ENCODE measurements around the gene CCDC33.

Gene CCDC33

GRCh38 chr15:74369756-74370155 is 133.6 kb downstream of the CCDC33 start:
- peaks cover 16 to 21% of the 10 kb centered on the region in 2 donors for H3K27me3 ChIP-seq (ENCODE audit: control insufficient read depth in 2 of 2, insufficient read depth in 2 of 2, low read length in 2 of 2)
- H3K4me3 ChIP-seq (ENCODE audit: low read length in 2 of 2): no peak overlapping the region
- peaks cover 10 to 15% of the 10 kb centered on the region in 2 donors for H3K4me1 ChIP-seq (ENCODE audit: control insufficient read depth in 2 of 2, insufficient read depth in 2 of 2, low read length in 2 of 2)
- H3K9me3 ChIP-seq (ENCODE audit: control insufficient read depth in 2 of 2, low read length in 2 of 2): no peaks in the 10 kb centered on the region
- no peaks in the 10 kb centered on the region for H3K36me3 ChIP-seq (ENCODE audit: control insufficient read depth in 2 of 2, insufficient read depth in 2 of 2, low read length in 2 of 2)
- no peak overlapping the region for H3K27ac ChIP-seq (ENCODE audit: low read depth in 2 of 2, low read length in 2 of 2)
- no peak overlapping the region for H3K9ac ChIP-seq (ENCODE audit: low read depth in 1 of 2, low read length in 2 of 2)

GRCh38 chr15:74370471-74370870 is 134.3 kb downstream of the CCDC33 start:
- H3K4me1 ChIP-seq (ENCODE audit: control insufficient read depth in 2 of 2, insufficient read depth in 2 of 2, low read length in 2 of 2): peaks cover 14 to 18% of the 10 kb centered on the region in 2 donors

GRCh38 chr15:74373056-74373650 is 137.0 kb downstream of the CCDC33 start:
- no peak overlapping the region for H3K9ac ChIP-seq (ENCODE audit: low read depth in 1 of 2, low read length in 2 of 2)
- no peaks in the 10 kb centered on the region for H3K36me3 ChIP-seq (ENCODE audit: control insufficient read depth in 2 of 2, insufficient read depth in 2 of 2, low read length in 2 of 2)
- no peaks in the 10 kb centered on the region for H3K9me3 ChIP-seq (ENCODE audit: control insufficient read depth in 2 of 2, low read length in 2 of 2)
- no peak overlapping the region for H3K4me3 ChIP-seq (ENCODE audit: low read length in 2 of 2)
- no peak overlapping the region for H3K27ac ChIP-seq (ENCODE audit: low read depth in 2 of 2, low read length in 2 of 2)
- peaks cover 13 to 14% of the 10 kb centered on the region in 2 donors for H3K4me1 ChIP-seq (ENCODE audit: control insufficient read depth in 2 of 2, insufficient read depth in 2 of 2, low read length in 2 of 2)
- peaks cover 0 to 4% of the 10 kb centered on the region in 2 donors for H3K27me3 ChIP-seq (ENCODE audit: control insufficient read depth in 2 of 2, insufficient read depth in 2 of 2, low read length in 2 of 2)

More at GRCh38 chr15:74370471-74370870, 134.3 kb downstream of the CCDC33 start:
- Histone ChIP-seq H3K9ac (ENCODE audit: low read depth in 1 of 2, low read length in 2 of 2) (no peak overlapping the region), H3K27me3 (ENCODE audit: control insufficient read depth in 2 of 2, insufficient read depth in 2 of 2, low read length in 2 of 2) (peaks cover 11 to 15% of the 10 kb centered on the region in 2 donors), H3K4me3 (ENCODE audit: low read length in 2 of 2) (no peak overlapping the region), H3K27ac (ENCODE audit: low read depth in 2 of 2, low read length in 2 of 2) (no peak overlapping the region), H3K36me3 (ENCODE audit: control insufficient read depth in 2 of 2, insufficient read depth in 2 of 2, low read length in 2 of 2) (no peaks in the 10 kb centered on the region), H3K9me3 (ENCODE audit: control insufficient read depth in 2 of 2, low read length in 2 of 2) (no peaks in the 10 kb centered on the region)

- Histone ChIP-seq H3K27ac (ENCODE audit: low read depth in 2 of 2, low read length in 2 of 2) (peak overlapping the region in 1 of 2 donors; percentile 63), H3K9ac (ENCODE audit: low read depth in 1 of 2, low read length in 2 of 2) (peak overlapping the region in 1 of 2 donors; percentile 44), H3K9me3 (ENCODE audit: control insufficient read depth in 2 of 2, low read length in 2 of 2) (no peaks in the 10 kb centered on the region), H3K36me3 (ENCODE audit: control insufficient read depth in 2 of 2, insufficient read depth in 2 of 2, low read length in 2 of 2) (no peaks in the 10 kb centered on the region), H3K4me3 (ENCODE audit: low read length in 2 of 2) (peak overlapping the region; percentile 70 to 76), H3K4me1 (ENCODE audit: control insufficient read depth in 2 of 2, insufficient read depth in 2 of 2, low read length in 2 of 2) (peaks cover 13 to 14% of the 10 kb centered on the region in 2 donors), H3K27me3 (ENCODE audit: control insufficient read depth in 2 of 2, insufficient read depth in 2 of 2, low read length in 2 of 2) (peaks cover 0 to 4% of the 10 kb centered on the region in 2 donors)
These were observed 137.9 kb downstream of the CCDC33 start for GRCh38 chr15:74373731-74374647.

GRCh38 chr15:74374648-74375302 is 138.6 kb downstream of the CCDC33 start:
- Histone ChIP-seq H3K4me1 (ENCODE audit: control insufficient read depth in 2 of 2, insufficient read depth in 2 of 2, low read length in 2 of 2) (peaks cover 13 to 14% of the 10 kb centered on the region in 2 donors), H3K27me3 (ENCODE audit: control insufficient read depth in 2 of 2, insufficient read depth in 2 of 2, low read length in 2 of 2) (peaks cover 0 to 4% of the 10 kb centered on the region in 2 donors), H3K9ac (ENCODE audit: low read depth in 1 of 2, low read length in 2 of 2) (peak overlapping the region in 1 of 2 donors; percentile 3), H3K9me3 (ENCODE audit: control insufficient read depth in 2 of 2, low read length in 2 of 2) (no peaks in the 10 kb centered on the region), H3K4me3 (ENCODE audit: low read length in 2 of 2) (peak overlapping the region; percentile 70 to 76), H3K27ac (ENCODE audit: low read depth in 2 of 2, low read length in 2 of 2) (no peak overlapping the region), H3K36me3 (ENCODE audit: control insufficient read depth in 2 of 2, insufficient read depth in 2 of 2, low read length in 2 of 2) (no peaks in the 10 kb centered on the region)

GRCh38 chr15:74375303-74375693 is 139.2 kb downstream of the CCDC33 start:
- Histone ChIP-seq H3K27ac (ENCODE audit: low read depth in 2 of 2, low read length in 2 of 2) (no peak overlapping the region), H3K4me1 (ENCODE audit: control insufficient read depth in 2 of 2, insufficient read depth in 2 of 2, low read length in 2 of 2) (peaks cover 13 to 14% of the 10 kb centered on the region in 2 donors), H3K27me3 (ENCODE audit: control insufficient read depth in 2 of 2, insufficient read depth in 2 of 2, low read length in 2 of 2) (peaks cover 0 to 4% of the 10 kb centered on the region in 2 donors), H3K4me3 (ENCODE audit: low read length in 2 of 2) (peak overlapping the region in 1 of 2 donors; percentile 31), H3K9me3 (ENCODE audit: control insufficient read depth in 2 of 2, low read length in 2 of 2) (no peaks in the 10 kb centered on the region), H3K36me3 (ENCODE audit: control insufficient read depth in 2 of 2, insufficient read depth in 2 of 2, low read length in 2 of 2) (no peaks in the 10 kb centered on the region), H3K9ac (ENCODE audit: low read depth in 1 of 2, low read length in 2 of 2) (no peak overlapping the region)

GRCh38 chr15:74376226-74376625 is 140.1 kb downstream of the CCDC33 start:
- no peaks in the 10 kb centered on the region for H3K27me3 ChIP-seq (ENCODE audit: control insufficient read depth in 2 of 2, insufficient read depth in 2 of 2, low read length in 2 of 2)
- no peak overlapping the region for H3K4me3 ChIP-seq (ENCODE audit: low read length in 2 of 2)
- H3K9ac ChIP-seq (ENCODE audit: low read depth in 1 of 2, low read length in 2 of 2): no peak overlapping the region
- H3K9me3 ChIP-seq (ENCODE audit: control insufficient read depth in 2 of 2, low read length in 2 of 2): no peaks in the 10 kb centered on the region
- no peak overlapping the region for H3K27ac ChIP-seq (ENCODE audit: low read depth in 2 of 2, low read length in 2 of 2)
- peaks cover 13 to 14% of the 10 kb centered on the region in 2 donors for H3K4me1 ChIP-seq (ENCODE audit: control insufficient read depth in 2 of 2, insufficient read depth in 2 of 2, low read length in 2 of 2)
- no peaks in the 10 kb centered on the region for H3K36me3 ChIP-seq (ENCODE audit: control insufficient read depth in 2 of 2, insufficient read depth in 2 of 2, low read length in 2 of 2)

- Histone ChIP-seq H3K4me3 (ENCODE audit: low read length in 2 of 2) (no peak overlapping the region), H3K27me3 (ENCODE audit: control insufficient read depth in 2 of 2, insufficient read depth in 2 of 2, low read length in 2 of 2) (no peaks in the 10 kb centered on the region), H3K4me1 (ENCODE audit: control insufficient read depth in 2 of 2, insufficient read depth in 2 of 2, low read length in 2 of 2) (peaks cover 13 to 14% of the 10 kb centered on the region in 2 donors), H3K9me3 (ENCODE audit: control insufficient read depth in 2 of 2, low read length in 2 of 2) (no peaks in the 10 kb centered on the region), H3K9ac (ENCODE audit: low read depth in 1 of 2, low read length in 2 of 2) (no peak overlapping the region), H3K27ac (ENCODE audit: low read depth in 2 of 2, low read length in 2 of 2) (no peak overlapping the region), H3K36me3 (ENCODE audit: control insufficient read depth in 2 of 2, insufficient read depth in 2 of 2, low read length in 2 of 2) (no peaks in the 10 kb centered on the region)
These were observed 140.9 kb downstream of the CCDC33 start for GRCh38 chr15:74376825-74377581.

GRCh38 chr15:74377831-74378766 is 142.0 kb downstream of the CCDC33 start:
- no peak overlapping the region for H3K27ac ChIP-seq (ENCODE audit: low read depth in 2 of 2, low read length in 2 of 2)
- no peaks in the 10 kb centered on the region for H3K27me3 ChIP-seq (ENCODE audit: control insufficient read depth in 2 of 2, insufficient read depth in 2 of 2, low read length in 2 of 2)
- H3K36me3 ChIP-seq (ENCODE audit: control insufficient read depth in 2 of 2, insufficient read depth in 2 of 2, low read length in 2 of 2): no peaks in the 10 kb centered on the region
- H3K4me1 ChIP-seq (ENCODE audit: control insufficient read depth in 2 of 2, insufficient read depth in 2 of 2, low read length in 2 of 2): peaks cover 13 to 14% of the 10 kb centered on the region in 2 donors
- no peaks in the 10 kb centered on the region for H3K9me3 ChIP-seq (ENCODE audit: control insufficient read depth in 2 of 2, low read length in 2 of 2)
- no peak overlapping the region for H3K4me3 ChIP-seq (ENCODE audit: low read length in 2 of 2)
- no peak overlapping the region for H3K9ac ChIP-seq (ENCODE audit: low read depth in 1 of 2, low read length in 2 of 2)
